K562 (cell line): ENCODE results near the gene DAP. TPM values are rescaled to one million over a fixed set of nuclear protein-coding genes. Genes with fewer than 3 reads are reported as not detected.

Experiments
- ATAC-seq: fragments of 200-7000 bp; cut with Tn5 transposase; 3 replicates; pipeline ENCODE4 v1.9.1; 2020; ENCODE audit warnings: moderate library complexity
- BruUV-seq: library from RNA; stranded (reverse); fragments of 400-500 nt; replicated peaks from 2 replicates; lab custom pipeline; 2021; lab: Mats Ljungman, UMichigan
- CTCF ChIA-PET: fragments of 300-600 bp; formaldehyde crosslinking; extraction: SDS; loops from one replicate; lab custom pipeline; 2021; ENCODE audit warnings: low intra/inter-chr PET ratio; lab: Yijun Ruan, JAX
- POLR2A ChIA-PET: fragments of 300-600, 350-650 bp; sonication (Branson Sonifier 250); formaldehyde crosslinking; extraction: SDS; loops from one replicate; lab custom pipeline; 2021; ENCODE audit warnings: antibody characterized with exemption, inconsistent platforms; lab: Yijun Ruan, JAX
- DNase-seq, 4 experiments: peaks; one replicate each; pipeline versions ENCODE4 v3.0.0 to v3.0.0-alpha.2; 2011 to 2018; ENCODE audit warnings: low spot score in 3 of 4, mixed read lengths in 3 of 4; ENCODE audit errors: extremely low read depth in 1 of 4
- FAIRE-seq: peaks from 2 replicates; lab custom pipeline; 2011; peaks lifted over from hg19 to GRCh38; lab: Jason Lieb, UNC
- H2AFZ ChIP-seq: 2 replicates; pipeline ENCODE4 v1.6.0; 2011; ENCODE audit warnings: low read depth, low read length, control low read depth, inconsistent platforms
- H3K27ac ChIP-seq: fragments of 200-600 bp; 3 replicates; pipeline ENCODE4 v1.8.0; 2011; ENCODE audit warnings: low read depth, mild to moderate bottlenecking, control low read depth, inconsistent platforms, low read length, moderate library complexity, mixed read lengths; ENCODE audit errors: extremely low read depth
- H3K27me3 ChIP-seq, 2 experiments: fragments of 300-600 bp in 1 of 2; 2 replicates in 1 of 2; 3 replicates in 1 of 2; pipeline versions ENCODE4 v1.6.0 to v1.8.0; 2011; ENCODE audit warnings: inconsistent platforms in 2 of 2, low read length in 2 of 2, mild to moderate bottlenecking in 1 of 2, mixed read lengths in 1 of 2, moderate library complexity in 1 of 2; ENCODE audit not compliant: control insufficient read depth in 2 of 2, insufficient read depth in 2 of 2
- H3K36me3 ChIP-seq: fragments of 300-600 bp; 3 replicates; pipeline ENCODE4 v1.8.0; 2011; ENCODE audit warnings: mild to moderate bottlenecking, low read length, inconsistent platforms; ENCODE audit not compliant: control insufficient read depth, insufficient read depth
- H3K4me1 ChIP-seq, 2 experiments: fragments of 200-600 bp in 1 of 2; replicated peaks in 1 of 2; 2 replicates in 1 of 2; 3 replicates in 1 of 2; pipeline versions ENCODE4 v1.5.1 to v1.8.0; 2011; ENCODE audit warnings: inconsistent platforms in 2 of 2, low read length in 2 of 2, mild to moderate bottlenecking in 1 of 2, mixed read lengths in 1 of 2, moderate library complexity in 1 of 2; ENCODE audit not compliant: control insufficient read depth in 2 of 2, insufficient read depth in 2 of 2
- H3K4me2 ChIP-seq: 2 replicates; pipeline ENCODE4 v1.6.1; 2011; ENCODE audit warnings: low read length, control low read depth, inconsistent platforms, mixed read lengths; ENCODE audit not compliant: insufficient read depth
- H3K4me3 ChIP-seq: fragments of 200-600 bp; sonication (generic), shearing (Covaris generic); 2 replicates; pipeline ENCODE4 v1.5.1; 2016; ENCODE audit warnings: control low read depth, inconsistent platforms
- H3K79me2 ChIP-seq: fragments of 200-600 bp; 3 replicates; pipeline ENCODE4 v1.8.0; 2011; ENCODE audit warnings: low read length, inconsistent platforms; ENCODE audit not compliant: control insufficient read depth, insufficient read depth
- H3K9ac ChIP-seq, 2 experiments: 2 replicates each; pipeline versions ENCODE4 v1.6.0 to v1.6.1; 2011; ENCODE audit warnings: low read depth in 2 of 2, low read length in 2 of 2, control low read depth in 1 of 2, inconsistent platforms in 1 of 2, mild to moderate bottlenecking in 1 of 2, mixed read lengths in 1 of 2; ENCODE audit not compliant: insufficient read depth in 1 of 2
- H3K9me1 ChIP-seq: one replicate; pipeline ENCODE4 v1.6.0; 2011; ENCODE audit warnings: inconsistent platforms, mild to moderate bottlenecking, low read length, moderate library complexity; ENCODE audit not compliant: control insufficient read depth, insufficient read depth
- H3K9me3 ChIP-seq: replicated peaks from 2 replicates; pipeline ENCODE4 v1.5.1; 2011; ENCODE audit warnings: low read depth, low read length, inconsistent platforms; ENCODE audit not compliant: control insufficient read depth, insufficient read depth
- H4K20me1 ChIP-seq: replicated peaks from 2 replicates; pipeline ENCODE4 v1.6.1; 2011; ENCODE audit warnings: low read length, inconsistent platforms, mixed read lengths; ENCODE audit not compliant: control insufficient read depth, insufficient read depth
- CTCF ChIP-seq, 3 experiments: IDR thresholded peaks in 2 of 3; conservative IDR thresholded peaks in 1 of 3; 2 replicates each; pipeline ENCODE4 v1.5.1; 2011 to 2012; ENCODE audit warnings: low read length in 3 of 3, mild to moderate bottlenecking in 3 of 3, control low read depth in 2 of 3, improper control_type of control experiment in 1 of 3, inconsistent platforms in 1 of 3, low read depth in 1 of 3, mixed read lengths in 1 of 3, moderate library complexity in 1 of 3; ENCODE audit not compliant: insufficient read depth in 2 of 3
- ETS2 ChIP-seq: IDR thresholded peaks from 2 replicates; pipeline ENCODE4 v1.6.1; 2016; ENCODE audit warnings: borderline replicate concordance, missing genetic modification characterization, mild to moderate bottlenecking, moderate library complexity, missing compliant biosample characterization; ENCODE audit not compliant: poor library complexity, severe bottlenecking
- FOXA1 ChIP-seq: fragments of 450-650 bp; IDR thresholded peaks from 2 replicates; pipeline ENCODE4 v1.6.1; 2016; ENCODE audit warnings: mild to moderate bottlenecking, borderline replicate concordance
- HMGXB4 ChIP-seq: sonication (generic); formaldehyde crosslinking; IDR thresholded peaks from 2 replicates; pipeline ENCODE4 v1.8.1; 2023; ENCODE audit warnings: mild to moderate bottlenecking, missing genetic modification reagents
- ILF3 ChIP-seq: fragments of 450-650 bp; IDR thresholded peaks from 2 replicates; pipeline ENCODE4 v1.6.1; 2018; ENCODE audit warnings: antibody characterized with exemption, mild to moderate bottlenecking, moderate library complexity, borderline replicate concordance
- KDM1A ChIP-seq, 2 experiments: fragments of 450-650 bp; IDR thresholded peaks; 2 replicates each; pipeline ENCODE4 v1.6.1; 2016; ENCODE audit warnings: mild to moderate bottlenecking in 2 of 2
- ZNF274 ChIP-seq: IDR thresholded peaks from 2 replicates; pipeline ENCODE4 v1.6.1; 2011; ENCODE audit warnings: low read depth, mild to moderate bottlenecking, low read length, moderate library complexity, borderline replicate concordance
- ZNF408 ChIP-seq: fragments of 250-450 bp; sonication (Bioruptor Pico); IDR thresholded peaks from 2 replicates; pipeline ENCODE4 v1.4.0; 2020; ENCODE audit warnings: low read depth, mild to moderate bottlenecking, moderate library complexity
- WGBS: fragments of 100-300 bp; shearing (Covaris generic); methylation state at CpG from one replicate; pipeline ENCODE4 v1.1.6; 2016; ENCODE audit warnings: low coverage, mixed read lengths; ENCODE audit not compliant: insufficient coverage; ENCODE audit errors: missing lambda C conversion rate; 5-methylcytosine and 5-hydroxymethylcytosine counted together
- in situ Hi-C: fragments of 300-500 bp; cut with MboI; formaldehyde crosslinking; loops from 4 replicates; pipeline ENCODE4 v1.15.0; 2018; ENCODE audit warnings: inconsistent platforms, mixed read lengths
- intact Hi-C: fragments of 100-400 bp; cut with micrococcal nuclease; formaldehyde crosslinking; loops from 2 replicates; pipeline ENCODE4 v1.14.2; 2022
- polyA plus RNA-seq, 8 experiments: library from polyadenylated mRNA; depleted of rRNA in 4 of 8; stranded (reverse) in 5 of 8; unstranded in 3 of 8; fragments of >200 nt; fragmentation: Nextera tagmentation in 2 of 8; fragmentation: Illumina TruSeq in 1 of 8; extraction: Ambion mirVana in 2 of 8; extraction: Trizol in 1 of 8; gene quantifications; 2 replicates each; pipeline versions ENCODE4 v1.2.1 to v1.2.3, GENCODE V29; 2011 to 2014; ENCODE audit warnings: inconsistent platforms in 1 of 8, missing spikeins in 1 of 8
- total RNA-seq, 7 experiments: library from RNA; depleted of rRNA in 6 of 7; stranded (reverse); fragments of >200 nt in 6 of 7; fragmentation: Illumina TruSeq in 2 of 7; extraction: Trizol in 2 of 7; gene quantifications; 2 replicates each; pipeline versions ENCODE4 v1.2.1 to v1.2.3, GENCODE V29; 2011 to 2021; ENCODE audit warnings: low replicate concordance in 1 of 7

The DAP gene
- total and polyA plus RNA-seq, 9 of the 15 experiments (the other 6 are each of a cell fraction or from before 2014, with no cell fraction given): 14.1 to 151 (median 34.5) TPM

DNA sequence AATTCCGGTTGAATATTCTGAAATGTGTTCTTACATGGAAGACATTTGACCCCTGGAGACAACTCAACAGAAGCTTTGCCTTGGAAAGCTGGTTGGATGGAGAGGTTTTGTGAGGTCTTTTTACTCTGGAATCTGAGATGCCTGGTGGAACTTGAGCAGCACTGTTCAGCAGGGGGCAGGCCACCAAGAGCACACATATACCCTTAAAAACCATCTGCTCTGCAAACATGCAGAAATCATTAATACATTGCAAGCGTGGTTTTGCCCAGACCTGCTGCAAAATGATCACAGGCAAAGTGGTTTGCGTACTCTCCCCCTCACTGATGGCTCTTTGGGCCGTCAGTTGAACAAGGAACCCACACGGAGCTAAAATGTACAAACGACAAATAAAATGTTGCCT is 32.8 kb upstream of the DAP start:
- CTCF ChIA-PET: no interaction called here
- peak; percentile 52; the same call in 1 of the 3 replicates for ATAC-seq
- H3K4me3 ChIP-seq: no peak overlapping the region
- no peak overlapping the region for H3K9ac ChIP-seq
- peaks cover 19 to 27% of the 10 kb centered on the region in 2 experiments for H3K27me3 ChIP-seq
- WGBS: 4% methylated on average over 6 of the region's 6 CpGs
- TF ChIP-seq HMGXB4 (CRISPR knock-in tag) (no peak), ZNF274 (no peak), CTCF (IDR thresholded peaks at IDR 0.05 in 2 of 3, conservative IDR thresholded peaks at IDR 0.05 in 1 of 3; ENCODE audit: insufficient read depth in 2 of 3, low read depth in 1 of 3, low read length in 3 of 3) (peak in 2 of 3 experiments; percentile 9 to 22; a peak in 1 of 6 replicates), KDM1A (IDR thresholded peaks at IDR 0.05) (no peak), FOXA1 (no peak), ETS2 (no peak), ZNF408 (CRISPR knock-in tag) (no peak), ILF3 (no peak)
- TF ChIP-seq, all 486 proteins: peak for 1
- intact Hi-C loops (no loop called here), in situ Hi-C loops (no loop called here)
- Histone ChIP-seq H3K4me2 (no peak overlapping the region), H3K27ac (no peak overlapping the region), H3K36me3 (no peaks in the 10 kb centered on the region), H3K79me2 (no peaks in the 10 kb centered on the region), H3K9me3 (no peaks in the 10 kb centered on the region), H2AFZ (no peak overlapping the region), H3K9me1 (no peaks in the 10 kb centered on the region), H4K20me1 (no peaks in the 10 kb centered on the region), H3K4me1 (peaks cover 0 to 4% of the 10 kb centered on the region in 2 experiments; a peak in 2 of 5 replicates)
- FAIRE-seq (no peak), DNase-seq (no peak)
- no TSS peak for BruUV-seq
- POLR2A ChIA-PET: no interaction called here
